HepG2 (cell line): ENCODE data around the gene SHISA7. TPM values are rescaled to one million over a fixed set of nuclear protein-coding genes. Genes with fewer than 3 reads are reported as not detected.

Experiments
- EZH2 ChIP-seq: conservative IDR thresholded peaks from 2 replicates; pipeline ENCODE4 v1.6.1; 2012; ENCODE audit warnings: mild to moderate bottlenecking, low read depth, low read length, moderate library complexity
- HMG20B ChIP-seq: conservative IDR thresholded peaks from 2 replicates; pipeline ENCODE4 v1.6.1; 2016; ENCODE audit warnings: missing genetic modification reagents, missing compliant biosample characterization
- JARID2 ChIP-seq: sonication (generic); formaldehyde crosslinking; IDR thresholded peaks from 2 replicates; pipeline ENCODE4 v1.8.1; 2023; ENCODE audit warnings: missing genetic modification reagents, inconsistent platforms; ENCODE audit not compliant: insufficient replicate concordance
- MEF2D ChIP-seq: sonication (generic); formaldehyde crosslinking; IDR thresholded peaks from 2 replicates; pipeline ENCODE4 v1.5.1; 2020; ENCODE audit warnings: mild to moderate bottlenecking, missing genetic modification reagents
- POGZ ChIP-seq: sonication (generic); formaldehyde crosslinking; IDR thresholded peaks from 2 replicates; pipeline ENCODE4 v1.4.0; 2020; ENCODE audit warnings: mild to moderate bottlenecking, missing genetic modification reagents
- SIN3A ChIP-seq: IDR thresholded peaks from 2 replicates; pipeline ENCODE4 v1.6.1; 2011; ENCODE audit warnings: low read depth, mild to moderate bottlenecking, control low read depth, low read length, borderline replicate concordance
- ZFP90 ChIP-seq: sonication (generic); formaldehyde crosslinking; IDR thresholded peaks from 2 replicates; pipeline ENCODE4 v1.8.0; 2022; ENCODE audit warnings: missing genetic modification reagents, mild to moderate bottlenecking, inconsistent platforms, borderline replicate concordance
- ZNF180 ChIP-seq: sonication (generic); formaldehyde crosslinking; IDR thresholded peaks from 2 replicates; pipeline ENCODE4 v1.4.0; 2020; ENCODE audit warnings: low read depth, missing genetic modification reagents, borderline replicate concordance
- ZNF501 ChIP-seq: sonication (generic); formaldehyde crosslinking; IDR thresholded peaks from 2 replicates; pipeline ENCODE4 v1.5.1; 2020; ENCODE audit warnings: mild to moderate bottlenecking, moderate library complexity, missing genetic modification reagents
- ZNF580 ChIP-seq: IDR thresholded peaks from 2 replicates; pipeline ENCODE4 v1.6.1; 2016; ENCODE audit warnings: low read depth, borderline replicate concordance
- ZNF615 ChIP-seq: sonication (generic); formaldehyde crosslinking; IDR thresholded peaks from 2 replicates; pipeline ENCODE4 v1.5.0; 2020; ENCODE audit warnings: mild to moderate bottlenecking, missing genetic modification reagents, borderline replicate concordance
- ZNF652 ChIP-seq: IDR thresholded peaks from 2 replicates; pipeline ENCODE4 v1.6.1; 2016; ENCODE audit warnings: low read depth, borderline replicate concordance
- ZNF772 ChIP-seq: sonication (generic); formaldehyde crosslinking; IDR thresholded peaks from 2 replicates; pipeline ENCODE4 v1.5.0; 2020; ENCODE audit warnings: mild to moderate bottlenecking, missing genetic modification reagents
- polyA plus RNA-seq, 8 experiments: library from polyadenylated mRNA; depleted of rRNA in 3 of 8; stranded (reverse) in 7 of 8; unstranded in 1 of 8; fragments of >200 nt; fragmentation: Illumina TruSeq in 4 of 8; extraction: Trizol in 4 of 8; gene quantifications; 2 replicates each; pipeline versions ENCODE4 v1.2.1 to v1.2.3, GENCODE V29; 2011 to 2016; ENCODE audit warnings: low read depth in 4 of 8, missing spikeins in 1 of 8, mixed read lengths in 1 of 8; ENCODE audit not compliant: insufficient read depth in 1 of 8
- total RNA-seq, 5 experiments: library from RNA; depleted of rRNA; stranded (reverse); fragments of >200 nt; fragmentation: Illumina TruSeq; extraction: Trizol; gene quantifications; 2 replicates each; pipeline ENCODE4 v1.2.3, GENCODE V29; 2016; ENCODE audit warnings: low read depth in 1 of 5
- TF ChIP-seq, protein P1 (sequence below): sonication (generic); formaldehyde crosslinking; IDR thresholded peaks from 2 replicates; pipeline ENCODE4 v1.4.0; 2020; ENCODE audit warnings: missing genetic modification reagents
- TF ChIP-seq, protein P2 (sequence below), 2 experiments: sonication (generic) in 1 of 2; formaldehyde crosslinking in 1 of 2; IDR thresholded peaks; 2 replicates each; pipeline versions ENCODE4 v1.6.1 to v1.9.0; 2014 to 2022; ENCODE audit warnings: antibody characterized with exemption in 1 of 2, borderline replicate concordance in 1 of 2, inconsistent platforms in 1 of 2, low read depth in 1 of 2, missing genetic modification reagents in 1 of 2

Gene SHISA7
- total and polyA plus RNA-seq, 2 of the 13 experiments (the other 11 are each of a cell fraction or from before 2014, with no cell fraction given), result not detected

DNA sequence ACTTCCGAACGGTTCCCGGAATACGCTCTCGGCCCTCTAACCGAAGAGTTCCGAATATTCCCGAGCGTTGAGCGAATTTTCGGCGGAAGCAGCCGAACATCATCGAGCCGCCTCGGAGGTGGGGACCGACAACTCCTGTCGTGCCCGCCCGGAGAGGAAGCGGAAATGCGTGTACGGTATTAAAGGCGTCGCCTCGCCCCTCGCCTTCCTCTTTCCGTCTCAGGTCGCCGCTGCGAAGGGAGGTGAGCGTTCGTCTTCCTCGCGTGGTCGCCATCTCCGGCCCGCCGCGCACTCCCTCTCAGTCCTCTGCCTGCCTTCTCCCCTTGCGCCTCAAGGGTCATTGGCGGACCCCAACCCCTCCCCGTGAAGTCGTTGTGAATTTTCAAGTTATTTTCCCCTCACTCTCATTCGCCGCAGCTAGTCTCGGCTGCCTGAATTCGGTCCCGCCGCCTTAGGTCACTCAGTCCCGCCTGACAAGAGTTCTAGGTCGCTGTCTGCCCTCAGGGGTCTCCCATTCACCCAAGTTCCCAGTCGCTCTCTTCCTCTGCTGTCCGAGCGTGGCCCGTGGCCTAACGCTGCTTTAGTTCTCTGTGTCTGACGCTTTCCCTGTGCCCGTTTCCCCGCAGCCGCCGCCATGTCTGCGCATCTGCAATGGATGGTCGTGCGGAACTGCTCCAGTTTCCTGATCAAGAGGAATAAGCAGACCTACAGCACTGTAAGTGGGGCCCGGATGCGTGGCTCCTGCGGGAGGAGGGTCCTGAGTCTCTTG lies 57.2 kb downstream of the SHISA7 start, which contains the start of gene RPL28 (continued):
- no peak for TF ChIP-seq HMG20B (CRISPR knock-in tag)
- TF ChIP-seq, protein P1, sequence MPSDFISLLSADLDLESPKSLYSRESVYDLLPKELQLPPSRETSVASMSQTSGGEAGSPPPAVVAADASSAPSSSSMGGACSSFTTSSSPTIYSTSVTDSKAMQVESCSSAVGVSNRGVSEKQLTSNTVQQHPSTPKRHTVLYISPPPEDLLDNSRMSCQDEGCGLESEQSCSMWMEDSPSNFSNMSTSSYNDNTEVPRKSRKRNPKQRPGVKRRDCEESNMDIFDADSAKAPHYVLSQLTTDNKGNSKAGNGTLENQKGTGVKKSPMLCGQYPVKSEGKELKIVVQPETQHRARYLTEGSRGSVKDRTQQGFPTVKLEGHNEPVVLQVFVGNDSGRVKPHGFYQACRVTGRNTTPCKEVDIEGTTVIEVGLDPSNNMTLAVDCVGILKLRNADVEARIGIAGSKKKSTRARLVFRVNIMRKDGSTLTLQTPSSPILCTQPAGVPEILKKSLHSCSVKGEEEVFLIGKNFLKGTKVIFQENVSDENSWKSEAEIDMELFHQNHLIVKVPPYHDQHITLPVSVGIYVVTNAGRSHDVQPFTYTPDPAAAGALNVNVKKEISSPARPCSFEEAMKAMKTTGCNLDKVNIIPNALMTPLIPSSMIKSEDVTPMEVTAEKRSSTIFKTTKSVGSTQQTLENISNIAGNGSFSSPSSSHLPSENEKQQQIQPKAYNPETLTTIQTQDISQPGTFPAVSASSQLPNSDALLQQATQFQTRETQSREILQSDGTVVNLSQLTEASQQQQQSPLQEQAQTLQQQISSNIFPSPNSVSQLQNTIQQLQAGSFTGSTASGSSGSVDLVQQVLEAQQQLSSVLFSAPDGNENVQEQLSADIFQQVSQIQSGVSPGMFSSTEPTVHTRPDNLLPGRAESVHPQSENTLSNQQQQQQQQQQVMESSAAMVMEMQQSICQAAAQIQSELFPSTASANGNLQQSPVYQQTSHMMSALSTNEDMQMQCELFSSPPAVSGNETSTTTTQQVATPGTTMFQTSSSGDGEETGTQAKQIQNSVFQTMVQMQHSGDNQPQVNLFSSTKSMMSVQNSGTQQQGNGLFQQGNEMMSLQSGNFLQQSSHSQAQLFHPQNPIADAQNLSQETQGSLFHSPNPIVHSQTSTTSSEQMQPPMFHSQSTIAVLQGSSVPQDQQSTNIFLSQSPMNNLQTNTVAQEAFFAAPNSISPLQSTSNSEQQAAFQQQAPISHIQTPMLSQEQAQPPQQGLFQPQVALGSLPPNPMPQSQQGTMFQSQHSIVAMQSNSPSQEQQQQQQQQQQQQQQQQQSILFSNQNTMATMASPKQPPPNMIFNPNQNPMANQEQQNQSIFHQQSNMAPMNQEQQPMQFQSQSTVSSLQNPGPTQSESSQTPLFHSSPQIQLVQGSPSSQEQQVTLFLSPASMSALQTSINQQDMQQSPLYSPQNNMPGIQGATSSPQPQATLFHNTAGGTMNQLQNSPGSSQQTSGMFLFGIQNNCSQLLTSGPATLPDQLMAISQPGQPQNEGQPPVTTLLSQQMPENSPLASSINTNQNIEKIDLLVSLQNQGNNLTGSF (CRISPR knock-in tag), result peak; percentile 60; the same call in 1 of the 2 replicates
- TF ChIP-seq MEF2D, result peak; percentile 55; the same call in 1 of the 2 replicates
- TF ChIP-seq ZNF772, result peak; percentile 88; the same call in 1 of the 2 replicates
- 0 out of 2 replicates have a peak, but pooled peaks have one; percentile 11 for TF ChIP-seq ZNF652 (CRISPR knock-in tag)
- TF ChIP-seq EZH2, result no peak
- TF ChIP-seq ZNF501, result peak; percentile 42
- TF ChIP-seq SIN3A, result peak; percentile 88
- TF ChIP-seq, protein P2, sequence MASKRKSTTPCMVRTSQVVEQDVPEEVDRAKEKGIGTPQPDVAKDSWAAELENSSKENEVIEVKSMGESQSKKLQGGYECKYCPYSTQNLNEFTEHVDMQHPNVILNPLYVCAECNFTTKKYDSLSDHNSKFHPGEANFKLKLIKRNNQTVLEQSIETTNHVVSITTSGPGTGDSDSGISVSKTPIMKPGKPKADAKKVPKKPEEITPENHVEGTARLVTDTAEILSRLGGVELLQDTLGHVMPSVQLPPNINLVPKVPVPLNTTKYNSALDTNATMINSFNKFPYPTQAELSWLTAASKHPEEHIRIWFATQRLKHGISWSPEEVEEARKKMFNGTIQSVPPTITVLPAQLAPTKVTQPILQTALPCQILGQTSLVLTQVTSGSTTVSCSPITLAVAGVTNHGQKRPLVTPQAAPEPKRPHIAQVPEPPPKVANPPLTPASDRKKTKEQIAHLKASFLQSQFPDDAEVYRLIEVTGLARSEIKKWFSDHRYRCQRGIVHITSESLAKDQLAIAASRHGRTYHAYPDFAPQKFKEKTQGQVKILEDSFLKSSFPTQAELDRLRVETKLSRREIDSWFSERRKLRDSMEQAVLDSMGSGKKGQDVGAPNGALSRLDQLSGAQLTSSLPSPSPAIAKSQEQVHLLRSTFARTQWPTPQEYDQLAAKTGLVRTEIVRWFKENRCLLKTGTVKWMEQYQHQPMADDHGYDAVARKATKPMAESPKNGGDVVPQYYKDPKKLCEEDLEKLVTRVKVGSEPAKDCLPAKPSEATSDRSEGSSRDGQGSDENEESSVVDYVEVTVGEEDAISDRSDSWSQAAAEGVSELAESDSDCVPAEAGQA (IDR thresholded peaks at IDR 0.05; ENCODE audit: low read depth), result no peak
- TF ChIP-seq, protein P2 (CRISPR knock-in tag; IDR thresholded peaks at IDR 0.05; ENCODE audit: borderline replicate concordance), result no peak
- TF ChIP-seq JARID2 (CRISPR knock-in tag), result peak; percentile 38
- no peak; the same call in 1 of the 2 replicates for TF ChIP-seq POGZ (CRISPR knock-in tag)
- TF ChIP-seq ZFP90 (CRISPR knock-in tag), result peak; percentile 51; the same call in 1 of the 2 replicates
- peak; percentile 63; the same call in 1 of the 2 replicates for TF ChIP-seq ZNF580 (CRISPR knock-in tag)
- no peak for TF ChIP-seq ZNF180 (CRISPR knock-in tag)
- TF ChIP-seq ZNF615 (CRISPR knock-in tag), result no peak
